ENCODE results near the gene FAM76A.
"Not testable (repeated sequence)": the region's sequence is repeated elsewhere in the genome, so short reads cannot be mapped to it uniquely, and the experiment has no call there.

FAM76A gene

GRCh38 chr1:27726173-27727044, 648 bp downstream of the FAM76A start:
- DNase-seq = no peak

- no peak for DNase-seq
These were observed 1.4 kb downstream of the FAM76A start for GRCh38 chr1:27727126-27727525.

- no peak for DNase-seq
These were observed 10.5 kb downstream of the FAM76A start for GRCh38 chr1:27736252-27736651.

GRCh38 chr1:27741121-27741520, 15.4 kb downstream of the FAM76A start:
- DNase-seq = no peak

GRCh38 chr1:27744556-27744955, 18.8 kb downstream of the FAM76A start:
- no peak for DNase-seq

- DNase-seq = no peak
These were observed 19.7 kb downstream of the FAM76A start for GRCh38 chr1:27745466-27745865.

GRCh38 chr1:27752360-27752759, 26.6 kb downstream of the FAM76A start:
- no peak for DNase-seq

GRCh38 chr1:27755286-27755685, 29.5 kb downstream of the FAM76A start:
- DNase-seq = no peak

- no peak for DNase-seq
These were observed 30.1 kb downstream of the FAM76A start for GRCh38 chr1:27755865-27756264.

- no peak for DNase-seq
These were observed 33.5 kb downstream of the FAM76A start for GRCh38 chr1:27759236-27759635.

- DNase-seq = no peak
These were observed 34.7 kb downstream of the FAM76A start for GRCh38 chr1:27760426-27760825.

GRCh38 chr1:27762033-27762432, 36.3 kb downstream of the FAM76A start:
- DNase-seq = no peak

GRCh38 chr1:27763358-27763757, 37.6 kb downstream of the FAM76A start:
- DNase-seq = no peak

- DNase-seq = no peak
These were observed 44.6 kb downstream of the FAM76A start for GRCh38 chr1:27770293-27770830.

GRCh38 chr1:27772036-27772931, 46.5 kb downstream of the FAM76A start:
- no peak for DNase-seq

GRCh38 chr1:27772932-27773825, 47.4 kb downstream of the FAM76A start, which contains the start of gene STX12:
STX12 (plus strand) TSS chr1:27773219; CDS start chr1:27773308, 89 bp downstream.
- DNase-seq = peak; percentile 76

GRCh38 chr1:27773826-27774445, 48.2 kb downstream of the FAM76A start:
- DNase-seq = no peak

- no peak for DNase-seq
These were observed 48.9 kb downstream of the FAM76A start for GRCh38 chr1:27774654-27775053.

GRCh38 chr1:27775336-27775735, 49.6 kb downstream of the FAM76A start:
- not testable (repeated sequence) for DNase-seq

GRCh38 chr1:27776276-27776675, 50.5 kb downstream of the FAM76A start:
- not testable (repeated sequence) for DNase-seq

- DNase-seq = no peak
These were observed 52.3 kb downstream of the FAM76A start for GRCh38 chr1:27778056-27778455.

GRCh38 chr1:27779122-27779521, 53.4 kb downstream of the FAM76A start:
- DNase-seq = no peak
